Measurements from ENCODE around the gene CD300A. TPM values are rescaled to one million over a fixed set of nuclear protein-coding genes. Genes with fewer than 3 reads are reported as not detected.
"Not testable (repeated sequence)": the region's sequence is repeated elsewhere in the genome, so short reads cannot be mapped to it uniquely, and the experiment has no call there.

Gene CD300A
- total RNA-seq, 2 donors from 2014 or later: 3.9 to 7.2 TPM

GRCh38 chr17:74512624-74513091, 46.2 kb downstream of the CD300A start:
- DNase-seq (peak; percentile 63 to 68), ATAC-seq (replicated peaks in 1 of 2) (peak; percentile 84 to 89)
- Mint-ChIP-seq H3K4me3 (peak overlapping the region; percentile 53 to 68), H3K9me3 (peaks cover 11 to 13% of the 10 kb centered on the region in 2 donors), H3K36me3 (ENCODE audit: insufficient read depth in 2 of 2) (peaks cover 12 to 13% of the 10 kb centered on the region in 2 donors), H3K27ac (peak overlapping the region; percentile 69), H3K27me3 (ENCODE audit: low read depth) (peaks cover 7% of the 10 kb centered on the region), H3K4me1 (ENCODE audit: low read depth) (peaks cover 31% of the 10 kb centered on the region)

- DNase-seq (peak; percentile 36 to 60), ATAC-seq (replicated peaks in 1 of 2) (peak; percentile 19 to 37)
- peaks cover 12 to 16% of the 10 kb centered on the region in 2 donors for H3K36me3 Mint-ChIP-seq (ENCODE audit: insufficient read depth in 2 of 2)
- H3K4me1 Mint-ChIP-seq (ENCODE audit: low read depth): peaks cover 31% of the 10 kb centered on the region
- peaks cover 14 to 17% of the 10 kb centered on the region in 2 donors for H3K9me3 Mint-ChIP-seq
- H3K4me3 Mint-ChIP-seq: peak overlapping the region in 1 of 2 donors; percentile 14
- peaks cover 10% of the 10 kb centered on the region for H3K27me3 Mint-ChIP-seq (ENCODE audit: low read depth)
- peak overlapping the region; percentile 88 for H3K27ac Mint-ChIP-seq
Measured at GRCh38 chr17:74513987-74514631, 47.7 kb downstream of the CD300A start.

DNA sequence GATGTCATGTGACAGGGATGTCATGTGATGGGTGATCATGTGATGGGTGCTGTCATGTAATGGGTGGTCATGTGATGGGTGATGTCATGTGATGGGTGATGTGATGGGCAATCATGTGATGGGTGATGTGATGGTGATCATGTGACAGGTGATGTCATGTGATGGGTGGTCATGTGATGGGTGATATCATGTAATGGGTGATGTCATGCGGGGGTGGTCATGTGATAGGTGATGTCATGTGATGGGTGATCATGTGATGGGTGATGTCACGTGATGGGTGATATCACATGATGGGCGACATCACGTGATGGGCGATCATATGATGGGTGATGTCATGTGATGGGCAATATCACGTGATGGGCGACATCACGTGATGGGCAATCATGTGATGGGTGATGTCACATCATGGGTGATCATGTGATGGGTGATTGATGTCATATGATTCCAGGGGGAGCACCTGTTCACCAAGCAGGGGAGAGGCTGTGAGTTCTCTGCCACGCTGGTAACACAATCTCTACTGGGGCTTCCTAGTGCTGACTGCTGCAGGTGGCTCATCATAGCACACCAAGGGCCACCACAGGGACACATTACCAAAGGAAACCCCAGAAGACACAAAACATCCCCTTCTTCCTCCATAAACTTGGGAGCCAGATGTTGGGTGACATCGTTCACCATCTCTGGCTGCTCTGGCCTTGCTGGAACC, 48.3 kb downstream of the CD300A start:
- Mint-ChIP-seq H3K9me3 (peaks cover 14 to 17% of the 10 kb centered on the region in 2 donors), H3K36me3 (ENCODE audit: insufficient read depth in 2 of 2) (peaks cover 12 to 21% of the 10 kb centered on the region in 2 donors), H3K27ac (peak overlapping the region; percentile 88), H3K27me3 (ENCODE audit: low read depth) (peaks cover 14% of the 10 kb centered on the region), H3K4me1 (ENCODE audit: low read depth) (peaks cover 35% of the 10 kb centered on the region), H3K4me3 (peak overlapping the region; percentile 14)
- ATAC-seq (replicated peaks in 1 of 2) (peak; percentile 27 to 46), DNase-seq (peak in 1 of 2 donors; percentile 52)

- Mint-ChIP-seq H3K4me3 (no peak overlapping the region), H3K9me3 (peaks cover 14 to 17% of the 10 kb centered on the region in 2 donors), H3K27ac (no peak overlapping the region), H3K27me3 (ENCODE audit: low read depth) (peaks cover 21% of the 10 kb centered on the region), H3K4me1 (ENCODE audit: low read depth) (peaks cover 46% of the 10 kb centered on the region), H3K36me3 (ENCODE audit: insufficient read depth in 2 of 2) (peaks cover 12 to 21% of the 10 kb centered on the region in 2 donors)
- ATAC-seq (replicated peaks in 1 of 2) (no peak), DNase-seq (no peak)
Measured at GRCh38 chr17:74515941-74516340, 49.5 kb downstream of the CD300A start.

DNA sequence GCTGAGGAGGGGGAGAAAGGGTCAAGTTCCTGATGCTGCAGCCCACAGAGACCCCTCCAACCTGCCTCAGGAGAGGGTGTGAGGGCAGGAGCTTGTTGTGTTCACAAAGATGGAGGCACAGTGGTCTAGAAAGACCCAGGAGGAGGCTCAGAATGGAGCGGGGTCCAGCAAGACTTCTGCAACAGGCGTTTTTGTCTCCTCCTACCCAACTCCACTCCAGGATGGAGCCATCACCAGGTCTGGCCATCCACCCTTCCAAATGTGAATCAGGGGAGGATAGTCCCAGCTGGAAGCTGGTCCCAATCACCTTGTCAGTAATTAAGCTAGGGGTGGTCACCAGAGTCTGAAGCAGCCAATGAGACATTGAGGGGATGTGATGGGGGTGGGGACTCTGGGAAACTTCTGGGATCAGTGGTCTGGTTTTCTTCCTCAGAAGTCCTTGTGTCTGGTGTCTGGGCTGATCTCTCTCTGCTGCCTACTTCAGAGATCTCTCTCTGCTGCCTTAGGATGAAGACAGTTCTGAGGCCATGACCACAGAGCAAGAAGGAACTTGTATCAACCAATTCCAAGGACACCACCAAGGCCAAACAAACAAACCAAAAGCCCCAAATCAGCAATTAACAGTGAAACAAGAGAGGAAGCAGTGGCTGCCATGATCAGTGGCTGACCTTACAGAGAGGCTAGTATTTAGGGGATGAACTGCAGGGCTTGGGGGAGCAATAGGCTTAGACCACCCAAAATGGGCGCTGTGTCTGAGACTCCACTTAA, 50.3 kb downstream of the CD300A start:
- DNase-seq: no peak
- H3K36me3 Mint-ChIP-seq (ENCODE audit: insufficient read depth in 2 of 2): peaks cover 12 to 21% of the 10 kb centered on the region in 2 donors
- ATAC-seq (replicated peaks in 1 of 2): no peak
- no peak overlapping the region for H3K4me3 Mint-ChIP-seq
- peaks cover 51% of the 10 kb centered on the region for H3K4me1 Mint-ChIP-seq (ENCODE audit: low read depth)
- no peak overlapping the region for H3K27ac Mint-ChIP-seq
- H3K9me3 Mint-ChIP-seq: peaks cover 14 to 17% of the 10 kb centered on the region in 2 donors
- peaks cover 28% of the 10 kb centered on the region for H3K27me3 Mint-ChIP-seq (ENCODE audit: low read depth)

- DNase-seq; H3K4me3 Mint-ChIP-seq; ATAC-seq (replicated peaks in 1 of 2); H3K27ac Mint-ChIP-seq: not testable (repeated sequence)
- Mint-ChIP-seq H3K36me3 (ENCODE audit: insufficient read depth in 2 of 2) (peaks cover 17 to 20% of the 10 kb centered on the region in 2 donors), H3K4me1 (ENCODE audit: low read depth) (peaks cover 38% of the 10 kb centered on the region), H3K27me3 (ENCODE audit: low read depth) (peaks cover 34% of the 10 kb centered on the region), H3K9me3 (peaks cover 14 to 20% of the 10 kb centered on the region in 2 donors)
Measured at GRCh38 chr17:74518413-74518981, 52.1 kb downstream of the CD300A start.

GRCh38 chr17:74520016-74520434, 53.6 kb downstream of the CD300A start:
- H3K9me3 Mint-ChIP-seq: peaks cover 3 to 9% of the 10 kb centered on the region in 2 donors
- ATAC-seq (replicated peaks in 1 of 2) (peak; percentile 88 to 91), DNase-seq (peak; percentile 58 to 63)
- H3K27ac Mint-ChIP-seq: no peak overlapping the region
- H3K36me3 Mint-ChIP-seq (ENCODE audit: insufficient read depth in 2 of 2): peaks cover 5 to 8% of the 10 kb centered on the region in 2 donors
- H3K4me3 Mint-ChIP-seq: peak overlapping the region in 1 of 2 donors; percentile 8
- peaks cover 25% of the 10 kb centered on the region for H3K4me1 Mint-ChIP-seq (ENCODE audit: low read depth)
- peaks cover 28% of the 10 kb centered on the region for H3K27me3 Mint-ChIP-seq (ENCODE audit: low read depth)

- no peak for DNase-seq
- Mint-ChIP-seq H3K9me3 (peaks cover 3 to 7% of the 10 kb centered on the region in 2 donors), H3K36me3 (ENCODE audit: insufficient read depth in 2 of 2) (peaks cover 5 to 8% of the 10 kb centered on the region in 2 donors), H3K4me3 (peak overlapping the region in 1 of 2 donors; percentile 40), H3K4me1 (ENCODE audit: low read depth) (peaks cover 25% of the 10 kb centered on the region), H3K27ac (no peak overlapping the region), H3K27me3 (ENCODE audit: low read depth) (peaks cover 28% of the 10 kb centered on the region)
- ATAC-seq (replicated peaks in 1 of 2): no peak
Measured at GRCh38 chr17:74520790-74521480, 54.5 kb downstream of the CD300A start.

GRCh38 chr17:74521701-74522201, 55.3 kb downstream of the CD300A start:
- DNase-seq: peak in 1 of 2 donors; percentile 37
- peaks cover 3 to 7% of the 10 kb centered on the region in 2 donors for H3K9me3 Mint-ChIP-seq
- peaks cover 30% of the 10 kb centered on the region for H3K27me3 Mint-ChIP-seq (ENCODE audit: low read depth)
- peaks cover 25% of the 10 kb centered on the region for H3K4me1 Mint-ChIP-seq (ENCODE audit: low read depth)
- H3K27ac Mint-ChIP-seq: no peak overlapping the region
- peaks cover 5 to 8% of the 10 kb centered on the region in 2 donors for H3K36me3 Mint-ChIP-seq (ENCODE audit: insufficient read depth in 2 of 2)
- ATAC-seq (replicated peaks in 1 of 2): peak; percentile 25 to 26
- H3K4me3 Mint-ChIP-seq: no peak overlapping the region

GRCh38 chr17:74522381-74523105, 56.1 kb downstream of the CD300A start:
- peaks cover 3 to 7% of the 10 kb centered on the region in 2 donors for H3K9me3 Mint-ChIP-seq
- H3K4me1 Mint-ChIP-seq (ENCODE audit: low read depth): peaks cover 25% of the 10 kb centered on the region
- H3K27me3 Mint-ChIP-seq (ENCODE audit: low read depth): peaks cover 38% of the 10 kb centered on the region
- H3K27ac Mint-ChIP-seq: no peak overlapping the region
- ATAC-seq (replicated peaks in 1 of 2): no peak
- H3K4me3 Mint-ChIP-seq: no peak overlapping the region
- no peak for DNase-seq
- peaks cover 5 to 8% of the 10 kb centered on the region in 2 donors for H3K36me3 Mint-ChIP-seq (ENCODE audit: insufficient read depth in 2 of 2)

GRCh38 chr17:74523308-74523707, 56.9 kb downstream of the CD300A start:
- Mint-ChIP-seq H3K9me3 (peaks cover 3 to 4% of the 10 kb centered on the region in 2 donors), H3K27ac (no peak overlapping the region), H3K4me3 (no peak overlapping the region), H3K4me1 (ENCODE audit: low read depth) (peaks cover 25% of the 10 kb centered on the region), H3K27me3 (ENCODE audit: low read depth) (peaks cover 36% of the 10 kb centered on the region), H3K36me3 (ENCODE audit: insufficient read depth in 2 of 2) (peaks cover 5 to 8% of the 10 kb centered on the region in 2 donors)
- no peak for DNase-seq
- ATAC-seq (replicated peaks in 1 of 2): no peak

Measured in activated T-cell treated with anti-CD3 and anti-CD28 coated beads, Interleukin-2, amount 50 U/mL, for 72 hours (primary cell).